SK-N-SH (cell line): ENCODE data around the gene REC8. TPM values are rescaled to one million over a fixed set of nuclear protein-coding genes. Genes with fewer than 3 reads are reported as not detected.
A peak's percentile ranks its signal among the peaks of the same experiment; 100 is the strongest.

Source experiments
- CHD2 ChIP-seq: fragments of 150-350 bp; IDR thresholded peaks from 2 replicates; pipeline ENCODE4 v1.6.1; 2018; ENCODE audit warnings: low read length; ENCODE audit not compliant: partially characterized antibody
- EP300 ChIP-seq, 2 experiments: IDR thresholded peaks; 2 replicates each; pipeline versions ENCODE4 v1.4.0 to v1.6.1; 2012; ENCODE audit warnings: borderline replicate concordance in 1 of 2, low read depth in 1 of 2, low read length in 1 of 2
- FOSL2 ChIP-seq: IDR thresholded peaks from 2 replicates; pipeline ENCODE4 v1.4.0; 2012; ENCODE audit warnings: low read depth, mild to moderate bottlenecking, moderate library complexity, borderline replicate concordance
- FOXJ3 ChIP-seq: sonication (generic); formaldehyde crosslinking; IDR thresholded peaks from 2 replicates; pipeline ENCODE4 v1.5.1; 2020; ENCODE audit warnings: mild to moderate bottlenecking, missing genetic modification reagents
- MEF2A ChIP-seq: IDR thresholded peaks from 2 replicates; pipeline ENCODE4 v1.4.0; 2012; ENCODE audit warnings: low read depth, borderline replicate concordance
- PBX3 ChIP-seq: IDR thresholded peaks from 2 replicates; pipeline ENCODE4; 2012
- REST ChIP-seq: IDR thresholded peaks from 2 replicates; pipeline ENCODE4 v1.6.1; 2012; ENCODE audit warnings: mild to moderate bottlenecking, low read depth, low read length, moderate library complexity
- SMC3 ChIP-seq: IDR thresholded peaks from 2 replicates; pipeline ENCODE4 v1.6.1; 2012; ENCODE audit warnings: low read depth, low read length, improper control_type of control experiment
- TCF12 ChIP-seq: IDR thresholded peaks from 2 replicates; pipeline ENCODE4 v1.4.0; 2012
- USF1 ChIP-seq: IDR thresholded peaks from 2 replicates; pipeline ENCODE4 v1.4.0; 2012; ENCODE audit warnings: low read depth, borderline replicate concordance
- polyA plus RNA-seq, 3 experiments: library from polyadenylated mRNA; depleted of rRNA; stranded (reverse); fragments of >200 nt; gene quantifications; 2 replicates each; pipeline ENCODE4 v1.2.3, GENCODE V29; 2012

REC8 gene
- polyA plus RNA-seq, 1 of the 3 experiments (the other 2 are of a cell fraction), result 23.2 TPM

- TF ChIP-seq EP300 (IDR thresholded peaks at IDR 0.05; ENCODE audit: borderline replicate concordance in 1 of 2, low read depth in 1 of 2, low read length in 1 of 2), result peak in 1 of 2 experiments; percentile 7; a peak in 1 of 4 replicates
- 0 out of 2 replicates have a peak, but pooled peaks have one; percentile 5 for TF ChIP-seq REST
- peak; percentile 27; the same call in 1 of the 2 replicates for TF ChIP-seq TCF12
- TF ChIP-seq SMC3, result no peak
- TF ChIP-seq CHD2, result peak; percentile 46
- no peak; the same call in 1 of the 2 replicates for TF ChIP-seq FOXJ3
- no peak for TF ChIP-seq FOSL2
- no peak for TF ChIP-seq PBX3
- TF ChIP-seq USF1, result peak; percentile 33; the same call in 1 of the 2 replicates
- TF ChIP-seq MEF2A, result no peak
These were observed 23.5 kb downstream of the REC8 start, which contains the start of gene TM9SF1 (continued) for GRCh38 chr14:24195186-24196070.
